ENCODE results near the gene GBP4. TPM values are rescaled to one million over a fixed set of nuclear protein-coding genes. Genes with fewer than 3 reads are reported as not detected.

The GBP4 gene
- total and polyA plus RNA-seq, 2 experiments from 2014 or later, result 0.03 TPM; not detected in 1

DNA sequence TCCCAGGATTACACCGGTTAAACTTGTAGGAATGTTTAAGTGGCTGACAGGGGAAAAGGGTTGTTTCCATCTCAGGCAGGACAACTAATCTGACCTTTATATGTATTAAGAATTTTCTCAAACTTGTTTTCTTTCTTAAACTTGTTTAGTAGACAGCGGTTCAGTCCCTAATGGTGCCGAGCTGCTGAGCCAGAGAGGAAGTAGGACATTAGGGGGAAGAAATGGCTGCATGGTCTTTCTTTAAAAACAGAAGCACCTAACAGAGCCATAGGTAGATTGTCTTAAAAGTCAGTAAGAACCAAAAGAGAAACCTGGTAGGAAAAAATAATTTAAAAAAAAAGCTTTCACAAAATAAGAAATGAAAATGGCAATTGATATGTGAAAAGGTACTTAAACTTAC is 3.3 kb downstream of the GBP4 start:
- Histone ChIP-seq H3K4me2 (ENCODE audit: unreplicated experiment) (no peak overlapping the region), H3K9me2 (ENCODE audit: insufficient read depth) (no peaks in the 10 kb centered on the region), H3K9ac (no peak overlapping the region), H3K27ac (no peak overlapping the region), H3K79me2 (ENCODE audit: insufficient read depth) (no peaks in the 10 kb centered on the region), H3K4me1 (ENCODE audit: insufficient read depth) (no peaks in the 10 kb centered on the region; the same call in 1 of the 2 replicates), H3F3A (ENCODE audit: insufficient read depth) (no peaks in the 10 kb centered on the region), H4K20me1 (ENCODE audit: insufficient read depth) (no peaks in the 10 kb centered on the region), H3K36me3 (ENCODE audit: low read depth) (no peaks in the 10 kb centered on the region), H3K27me3 (replicated peaks; ENCODE audit: insufficient read depth) (no peaks in the 10 kb centered on the region), H2AFZ (no peak overlapping the region), H3K9me3 (ENCODE audit: low read depth) (no peaks in the 10 kb centered on the region), H3K4me3 (no peak overlapping the region)
- TF ChIP-seq EZH2 (IDR thresholded peaks at IDR 0.05; ENCODE audit: insufficient read depth, poor library complexity, severe bottlenecking) (no peak), EZH2phosphoT487 (IDR thresholded peaks at IDR 0.05; ENCODE audit: insufficient read depth, low read depth) (no peak)
- WGBS, 2 experiments (ENCODE audit: low coverage in 1 of 2, low lambda C conversion rate in 2 of 2, missing lambda C conversion rate in 2 of 2), result 81 to 98% methylated on average over 3 of the region's 3 CpGs
- no peak for DNase-seq
- in situ Hi-C loops (cut with MboI), result no loop called here

DNA sequence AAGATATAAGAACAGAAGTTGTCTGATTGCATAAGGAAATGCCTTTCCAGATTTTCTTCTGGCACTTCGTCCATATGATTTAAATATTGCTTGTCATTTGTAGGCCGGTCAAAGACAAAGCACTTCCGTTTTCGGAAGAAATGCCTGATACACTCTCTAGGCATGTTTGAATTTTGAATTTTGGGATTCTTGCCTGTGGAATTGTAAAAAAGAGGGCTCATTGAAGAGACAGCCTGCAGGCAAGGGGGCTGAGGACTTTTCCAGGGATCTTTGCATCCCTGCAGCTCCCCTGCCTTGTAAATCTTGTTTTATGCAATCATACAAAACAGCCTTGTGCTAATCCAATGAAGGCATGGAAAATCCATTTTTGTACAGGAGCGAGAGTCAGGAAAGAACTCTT is 7.4 kb downstream of the GBP4 start:
- in situ Hi-C loops (cut with MboI), result no loop called here
- WGBS, 2 experiments (ENCODE audit: low coverage in 1 of 2, low lambda C conversion rate in 2 of 2, missing lambda C conversion rate in 2 of 2), result 50 to 59% methylated on average over 5 of the region's 5 CpGs
- no peak overlapping the region for H3K4me2 ChIP-seq (ENCODE audit: unreplicated experiment)
- H3K9me2 ChIP-seq (ENCODE audit: insufficient read depth), result no peaks in the 10 kb centered on the region; the same call in 1 of the 2 replicates
- no peak overlapping the region for H3K9ac ChIP-seq
- no peaks in the 10 kb centered on the region for H4K20me1 ChIP-seq (ENCODE audit: insufficient read depth)
- no peaks in the 10 kb centered on the region for H3K79me2 ChIP-seq (ENCODE audit: insufficient read depth)
- no peaks in the 10 kb centered on the region for H3K4me1 ChIP-seq (ENCODE audit: insufficient read depth)
- DNase-seq, result no peak
- H2AFZ ChIP-seq, result peak overlapping the region; percentile 45; the same call in 1 of the 2 replicates
- no peaks in the 10 kb centered on the region for H3K9me3 ChIP-seq (ENCODE audit: low read depth)
- no peaks in the 10 kb centered on the region for H3K27me3 ChIP-seq (replicated peaks; ENCODE audit: insufficient read depth)
- H3K36me3 ChIP-seq (ENCODE audit: low read depth), result no peaks in the 10 kb centered on the region
- no peak overlapping the region for H3K4me3 ChIP-seq
- H3F3A ChIP-seq (ENCODE audit: insufficient read depth), result no peaks in the 10 kb centered on the region
- no peak overlapping the region for H3K27ac ChIP-seq
- no peak for TF ChIP-seq EZH2phosphoT487 (IDR thresholded peaks at IDR 0.05; ENCODE audit: insufficient read depth, low read depth)
- TF ChIP-seq EZH2 (IDR thresholded peaks at IDR 0.05; ENCODE audit: insufficient read depth, poor library complexity, severe bottlenecking), result no peak

DNA sequence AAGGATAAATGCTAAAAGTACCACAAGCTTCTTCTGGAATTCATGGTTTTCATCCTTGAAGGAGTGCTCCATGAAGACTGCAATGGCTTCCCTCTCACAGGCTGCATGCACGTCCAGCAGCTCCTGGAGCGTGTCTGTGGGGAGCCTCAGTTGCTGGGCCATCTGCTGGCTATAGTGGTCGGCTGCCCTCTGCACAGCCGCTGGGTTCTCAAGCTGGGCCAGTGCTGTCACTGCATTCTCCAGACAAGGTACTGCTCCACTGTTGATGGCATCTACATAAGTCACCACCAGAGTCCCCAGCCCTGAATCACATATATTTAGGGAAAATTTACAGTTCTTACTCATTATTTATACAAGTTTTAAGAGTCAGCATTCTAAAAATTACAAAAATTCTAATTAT is 8.7 kb downstream of the GBP4 start:
- H3K4me1 ChIP-seq (ENCODE audit: insufficient read depth), result no peaks in the 10 kb centered on the region
- H2AFZ ChIP-seq, result no peak overlapping the region
- no peaks in the 10 kb centered on the region for H3K79me2 ChIP-seq (ENCODE audit: insufficient read depth)
- H3K36me3 ChIP-seq (ENCODE audit: low read depth), result no peaks in the 10 kb centered on the region
- DNase-seq, result no peak
- H3K4me3 ChIP-seq, result no peak overlapping the region
- in situ Hi-C loops (cut with MboI), result no loop called here
- no peaks in the 10 kb centered on the region for H3K27me3 ChIP-seq (replicated peaks; ENCODE audit: insufficient read depth)
- no peaks in the 10 kb centered on the region for H3K9me3 ChIP-seq (ENCODE audit: low read depth)
- no peaks in the 10 kb centered on the region; the same call in 1 of the 2 replicates for H3K9me2 ChIP-seq (ENCODE audit: insufficient read depth)
- no peaks in the 10 kb centered on the region for H4K20me1 ChIP-seq (ENCODE audit: insufficient read depth)
- H3K4me2 ChIP-seq (ENCODE audit: unreplicated experiment), result no peak overlapping the region
- no peak overlapping the region for H3K27ac ChIP-seq
- 75 to 77% methylated on average over 4 of the region's 4 CpGs for WGBS, 2 experiments (ENCODE audit: low coverage in 1 of 2, low lambda C conversion rate in 2 of 2, missing lambda C conversion rate in 2 of 2)
- no peak overlapping the region for H3K9ac ChIP-seq
- no peak for TF ChIP-seq EZH2phosphoT487 (IDR thresholded peaks at IDR 0.05; ENCODE audit: insufficient read depth, low read depth)
- TF ChIP-seq EZH2 (IDR thresholded peaks at IDR 0.05; ENCODE audit: insufficient read depth, poor library complexity, severe bottlenecking), result no peak
- no peaks in the 10 kb centered on the region for H3F3A ChIP-seq (ENCODE audit: insufficient read depth)

DNA sequence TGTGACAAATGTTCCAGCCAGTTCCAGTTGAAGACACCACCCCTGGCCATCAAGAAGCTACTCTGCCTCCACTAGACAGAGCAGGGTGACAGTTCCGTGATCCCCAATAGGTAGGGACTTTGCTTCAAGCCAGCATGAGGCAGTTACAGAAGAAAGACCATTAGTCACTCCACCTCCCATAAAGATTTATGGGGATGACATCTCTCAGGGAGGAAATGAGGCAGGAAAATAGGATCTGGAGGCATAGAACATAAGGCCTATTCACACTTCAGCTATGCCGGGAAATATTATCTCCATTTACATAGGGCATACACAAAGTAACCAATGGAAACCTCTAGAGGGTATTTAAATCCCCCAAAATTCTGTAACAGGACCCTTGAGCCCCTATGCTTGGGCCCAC is 19.4 kb downstream of the GBP4 start:
- Histone ChIP-seq H3K4me2 (ENCODE audit: unreplicated experiment) (no peak overlapping the region), H3K79me2 (ENCODE audit: insufficient read depth) (no peaks in the 10 kb centered on the region), H3K9ac (no peak overlapping the region), H3K27me3 (replicated peaks; ENCODE audit: insufficient read depth) (no peaks in the 10 kb centered on the region), H3K4me3 (no peak overlapping the region), H3K27ac (no peak overlapping the region), H2AFZ (no peak overlapping the region), H4K20me1 (ENCODE audit: insufficient read depth) (no peaks in the 10 kb centered on the region), H3K36me3 (ENCODE audit: low read depth) (no peaks in the 10 kb centered on the region), H3K9me2 (ENCODE audit: insufficient read depth) (0 out of 2 replicates have a peak, but pooled peaks cover under 1% of the 10 kb centered on the region), H3K9me3 (ENCODE audit: low read depth) (no peaks in the 10 kb centered on the region), H3K4me1 (ENCODE audit: insufficient read depth) (no peaks in the 10 kb centered on the region), H3F3A (ENCODE audit: insufficient read depth) (no peaks in the 10 kb centered on the region)
- 87 to 94% methylated on average over 2 of the region's 2 CpGs for WGBS, 2 experiments (ENCODE audit: low coverage in 1 of 2, low lambda C conversion rate in 2 of 2, missing lambda C conversion rate in 2 of 2)
- DNase-seq, result no peak
- TF ChIP-seq EZH2phosphoT487 (IDR thresholded peaks at IDR 0.05; ENCODE audit: insufficient read depth, low read depth) (no peak), EZH2 (IDR thresholded peaks at IDR 0.05; ENCODE audit: insufficient read depth, poor library complexity, severe bottlenecking) (no peak)
- in situ Hi-C loops (cut with MboI), result no loop called here

DNA sequence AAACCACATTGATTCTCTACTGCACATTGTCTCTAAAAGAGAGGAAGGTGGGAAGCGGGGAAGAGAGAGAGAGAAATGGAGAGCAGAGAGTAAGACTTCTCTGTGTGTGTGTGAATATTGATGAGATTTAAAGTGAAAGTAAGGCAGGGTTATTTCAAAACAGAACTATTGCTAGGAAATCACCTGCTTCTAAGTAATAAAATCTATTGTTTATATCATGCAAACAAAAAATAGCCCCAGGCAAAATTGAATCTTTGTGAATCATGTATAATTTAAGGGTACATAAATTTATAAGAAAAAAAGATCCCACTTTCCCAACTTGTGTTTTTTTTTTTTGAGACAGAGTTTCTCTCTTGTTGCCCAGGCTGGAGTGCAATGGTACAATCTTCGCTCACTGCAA is 21.8 kb downstream of the GBP4 start:
- H4K20me1 ChIP-seq (ENCODE audit: insufficient read depth), result no peaks in the 10 kb centered on the region
- H3K9me3 ChIP-seq (ENCODE audit: low read depth), result no peaks in the 10 kb centered on the region
- no peaks in the 10 kb centered on the region for H3K36me3 ChIP-seq (ENCODE audit: low read depth)
- TF ChIP-seq EZH2 (IDR thresholded peaks at IDR 0.05; ENCODE audit: insufficient read depth, poor library complexity, severe bottlenecking), result no peak
- TF ChIP-seq EZH2phosphoT487 (IDR thresholded peaks at IDR 0.05; ENCODE audit: insufficient read depth, low read depth), result no peak
- H3K9me2 ChIP-seq (ENCODE audit: insufficient read depth), result 0 out of 2 replicates have a peak, but pooled peaks cover 4% of the 10 kb centered on the region
- in situ Hi-C loops (cut with MboI), result no loop called here
- H3K27me3 ChIP-seq (replicated peaks; ENCODE audit: insufficient read depth), result no peaks in the 10 kb centered on the region
- no peak for DNase-seq
- H3F3A ChIP-seq (ENCODE audit: insufficient read depth), result no peaks in the 10 kb centered on the region
- H3K4me1 ChIP-seq (ENCODE audit: insufficient read depth), result no peaks in the 10 kb centered on the region
- no peaks in the 10 kb centered on the region for H3K79me2 ChIP-seq (ENCODE audit: insufficient read depth)
- 85 to 88% methylated on average over 2 of the region's 2 CpGs for WGBS, 2 experiments (ENCODE audit: low coverage in 1 of 2, low lambda C conversion rate in 2 of 2, missing lambda C conversion rate in 2 of 2)
- no peak overlapping the region for H3K9ac ChIP-seq
- H3K27ac ChIP-seq, result no peak overlapping the region
- H2AFZ ChIP-seq, result no peak overlapping the region
- H3K4me3 ChIP-seq, result no peak overlapping the region
- H3K4me2 ChIP-seq (ENCODE audit: unreplicated experiment), result no peak overlapping the region

Data from GM23248 (cell line).